ENCODE measurements around the gene SP3.

Gene SP3

DNA sequence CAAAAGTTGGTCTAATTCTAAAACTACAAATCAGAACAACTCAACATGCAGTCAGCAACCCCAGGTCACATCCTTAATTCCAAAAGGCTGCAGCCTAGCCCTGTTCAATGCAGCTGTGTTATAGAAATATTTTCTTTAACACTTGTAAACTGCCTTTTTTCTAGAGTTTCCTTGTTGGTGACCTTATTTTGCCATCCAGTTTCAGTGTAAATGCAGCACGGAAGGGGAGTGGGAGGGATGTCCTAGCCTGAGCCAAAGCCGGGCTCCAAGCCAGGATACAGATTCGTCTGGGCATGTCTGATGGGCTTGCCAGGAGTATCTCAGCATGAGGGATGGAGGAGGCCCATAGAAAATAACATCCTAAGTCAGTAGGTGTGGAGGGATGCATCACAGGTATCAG lies 17.7 kb upstream of the SP3 start:
- TF ChIP-seq, protein P1, sequence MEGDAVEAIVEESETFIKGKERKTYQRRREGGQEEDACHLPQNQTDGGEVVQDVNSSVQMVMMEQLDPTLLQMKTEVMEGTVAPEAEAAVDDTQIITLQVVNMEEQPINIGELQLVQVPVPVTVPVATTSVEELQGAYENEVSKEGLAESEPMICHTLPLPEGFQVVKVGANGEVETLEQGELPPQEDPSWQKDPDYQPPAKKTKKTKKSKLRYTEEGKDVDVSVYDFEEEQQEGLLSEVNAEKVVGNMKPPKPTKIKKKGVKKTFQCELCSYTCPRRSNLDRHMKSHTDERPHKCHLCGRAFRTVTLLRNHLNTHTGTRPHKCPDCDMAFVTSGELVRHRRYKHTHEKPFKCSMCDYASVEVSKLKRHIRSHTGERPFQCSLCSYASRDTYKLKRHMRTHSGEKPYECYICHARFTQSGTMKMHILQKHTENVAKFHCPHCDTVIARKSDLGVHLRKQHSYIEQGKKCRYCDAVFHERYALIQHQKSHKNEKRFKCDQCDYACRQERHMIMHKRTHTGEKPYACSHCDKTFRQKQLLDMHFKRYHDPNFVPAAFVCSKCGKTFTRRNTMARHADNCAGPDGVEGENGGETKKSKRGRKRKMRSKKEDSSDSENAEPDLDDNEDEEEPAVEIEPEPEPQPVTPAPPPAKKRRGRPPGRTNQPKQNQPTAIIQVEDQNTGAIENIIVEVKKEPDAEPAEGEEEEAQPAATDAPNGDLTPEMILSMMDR (IDR thresholded peaks at IDR 0.05; ENCODE audit: low read length, missing control alignments) = no peak
- DNase-seq (ENCODE audit: low read depth) = peak; percentile 77

DNA sequence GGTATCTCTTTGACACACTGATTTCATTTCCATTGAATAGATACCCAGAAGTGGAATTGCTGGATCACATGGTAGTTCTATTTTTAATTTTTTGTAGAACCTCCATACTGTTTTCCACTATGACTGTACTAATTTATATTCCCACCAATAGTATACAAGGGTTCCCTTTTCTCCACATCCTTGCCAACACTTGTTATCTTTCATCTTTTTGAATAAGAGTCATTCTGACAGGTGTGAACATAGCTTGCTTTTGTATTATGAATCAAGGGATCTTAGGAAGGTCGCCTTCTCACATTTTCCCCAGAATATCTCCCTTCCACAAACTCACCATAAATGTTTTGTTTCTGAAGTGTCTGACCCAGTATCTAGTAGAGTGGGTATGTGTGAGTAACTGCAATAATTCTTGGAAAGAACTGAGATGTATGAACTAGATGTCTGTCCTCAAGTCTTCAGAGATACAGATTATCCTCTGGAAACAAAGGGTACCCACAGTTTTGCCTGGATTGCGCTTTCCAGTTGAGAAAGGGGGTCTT lies 17.1 kb upstream of the SP3 start:
- no peak overlapping the region for H3K4me3 ChIP-seq (replicated peaks; ENCODE audit: low read depth, low read length)
- DNase-seq (ENCODE audit: low read depth) = no peak
- TF ChIP-seq, protein P1 (IDR thresholded peaks at IDR 0.05; ENCODE audit: low read length, missing control alignments) = no peak

More for the DNA sequence above, 17.7 kb upstream of the SP3 start:
- no peak overlapping the region for H3K4me3 ChIP-seq (replicated peaks; ENCODE audit: low read depth, low read length)

DNA sequence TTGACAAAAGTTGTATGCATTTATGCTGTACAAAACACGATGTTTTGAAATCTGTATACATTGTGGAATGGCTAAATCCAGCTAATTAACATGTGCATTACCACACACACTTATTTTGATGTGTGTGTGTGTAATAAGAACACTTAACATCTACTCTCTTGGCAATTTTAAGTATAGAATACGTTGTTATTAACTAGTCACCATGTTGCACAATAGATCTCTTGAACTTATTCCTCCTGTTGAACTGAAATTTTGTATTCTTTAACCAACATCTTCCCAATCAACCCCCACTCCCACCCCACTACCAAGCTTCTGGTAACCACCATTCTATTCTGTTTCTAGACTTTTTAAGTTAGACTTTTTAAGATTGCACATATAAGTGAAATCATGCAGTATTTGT lies 16.3 kb upstream of the SP3 start:
- H3K4me3 ChIP-seq (replicated peaks; ENCODE audit: low read depth, low read length) = no peak overlapping the region
- TF ChIP-seq, protein P1 (IDR thresholded peaks at IDR 0.05; ENCODE audit: low read length, missing control alignments) = no peak
- no peak for DNase-seq (ENCODE audit: low read depth)

DNA sequence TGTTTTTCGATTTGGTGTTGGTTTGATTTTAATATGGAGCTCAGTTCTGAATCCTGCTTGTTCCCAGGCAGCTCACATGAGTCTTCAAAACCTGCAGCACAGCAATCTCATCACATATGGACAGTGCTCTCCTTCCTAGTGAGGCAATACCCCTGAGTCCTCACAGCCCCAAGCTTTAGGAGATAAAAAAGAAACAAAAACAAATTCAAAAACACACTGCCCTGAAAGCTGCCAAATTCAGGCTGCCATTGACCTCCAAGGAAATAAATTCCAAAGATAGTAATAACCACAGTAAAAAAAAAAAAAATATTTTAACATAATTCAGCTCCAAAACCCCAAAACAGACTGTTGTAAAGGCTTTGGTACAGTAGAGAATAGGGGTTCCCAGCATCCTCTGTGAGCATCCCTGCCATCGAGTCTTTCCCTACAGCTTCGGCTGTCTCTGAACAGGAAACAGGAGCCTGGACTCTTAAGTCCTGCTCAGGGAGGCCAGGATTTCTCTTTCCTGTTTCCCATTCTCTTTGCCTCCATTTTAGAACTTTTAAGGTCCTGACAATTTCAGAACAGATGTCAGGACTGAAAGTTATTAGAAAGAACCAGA lies 14.7 kb upstream of the SP3 start:
- peak; percentile 74 for DNase-seq (ENCODE audit: low read depth)
- TF ChIP-seq, protein P1 (IDR thresholded peaks at IDR 0.05; ENCODE audit: low read length, missing control alignments) = no peak
- no peak overlapping the region for H3K4me3 ChIP-seq (replicated peaks; ENCODE audit: low read depth, low read length)

DNA sequence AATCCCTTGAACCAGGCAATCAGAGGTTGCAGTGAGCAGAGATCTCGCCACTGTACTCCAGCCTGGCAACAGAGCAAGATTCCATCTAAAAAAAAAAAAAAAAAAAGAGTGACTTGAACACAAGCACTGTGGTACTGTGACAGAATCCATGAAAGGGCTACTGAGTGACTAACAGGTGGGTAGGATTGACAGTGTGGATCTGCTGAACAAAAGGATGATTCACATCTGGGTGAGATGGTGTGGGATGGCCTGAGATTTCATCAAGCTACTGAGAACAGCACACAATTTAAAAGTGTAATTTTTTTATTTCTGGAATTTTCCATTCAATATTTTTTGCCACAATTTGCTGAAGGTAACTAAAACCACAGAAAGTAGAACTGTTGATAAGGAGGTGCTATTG lies 13.3 kb upstream of the SP3 start:
- no peak for DNase-seq (ENCODE audit: low read depth)
- no peak overlapping the region for H3K4me3 ChIP-seq (replicated peaks; ENCODE audit: low read depth, low read length)
- TF ChIP-seq, protein P1 (IDR thresholded peaks at IDR 0.05; ENCODE audit: low read length, missing control alignments) = no peak

DNA sequence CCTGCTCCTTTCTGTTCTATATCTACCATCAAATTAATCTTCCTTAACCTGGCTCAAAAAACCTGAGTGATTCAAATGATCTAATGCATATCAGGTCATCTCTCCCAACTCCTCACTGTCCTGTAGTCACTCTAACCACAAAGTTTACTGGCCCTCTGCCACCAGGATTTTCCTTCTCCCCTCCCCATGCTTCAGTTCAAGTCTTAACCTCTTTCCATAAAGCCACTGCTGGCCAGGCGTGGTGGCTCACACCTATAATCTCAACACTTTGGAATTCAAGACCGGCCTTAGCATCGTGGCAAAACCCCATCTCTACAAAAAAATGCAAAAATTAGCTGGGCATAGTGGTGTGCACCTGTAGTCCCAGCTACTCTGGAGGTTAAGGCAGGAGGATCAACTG lies 7.5 kb upstream of the SP3 start:
- no peak for DNase-seq (ENCODE audit: low read depth)
- TF ChIP-seq, protein P1 (IDR thresholded peaks at IDR 0.05; ENCODE audit: low read length, missing control alignments) = no peak
- no peak overlapping the region for H3K4me3 ChIP-seq (replicated peaks; ENCODE audit: low read depth, low read length)

DNA sequence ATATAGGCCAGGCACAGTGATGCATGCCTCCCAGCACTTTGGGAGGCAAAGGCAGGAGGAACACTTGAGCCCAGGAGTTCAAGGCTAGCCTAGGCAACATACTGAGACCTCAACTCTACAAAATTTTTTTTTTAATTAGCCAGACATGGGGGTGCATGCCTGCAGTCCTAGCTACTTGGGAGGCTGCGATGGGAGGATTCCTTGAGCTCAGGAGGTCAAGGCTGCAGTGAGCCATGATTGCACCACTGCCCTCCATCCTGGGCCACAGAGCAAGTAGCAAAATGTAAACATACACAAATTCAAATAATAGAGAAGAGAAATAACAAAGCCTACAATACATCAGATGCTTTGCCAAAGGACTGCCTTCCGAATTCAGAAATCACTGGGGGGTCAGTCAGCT lies 7.0 kb upstream of the SP3 start:
- no peak for DNase-seq (ENCODE audit: low read depth)

More for the DNA sequence above, 7.0 kb upstream of the SP3 start:
- TF ChIP-seq, protein P1 (IDR thresholded peaks at IDR 0.05; ENCODE audit: low read length, missing control alignments) = no peak
- no peak overlapping the region for H3K4me3 ChIP-seq (replicated peaks; ENCODE audit: low read depth, low read length)

Data from fibroblast of pulmonary artery (primary cell).